Keratinocyte (primary cell): ENCODE results near the gene JAKMIP2. TPM values are rescaled to one million over a fixed set of nuclear protein-coding genes. Genes with fewer than 3 reads are reported as not detected.

Source experiments
- DNase-seq: peaks from one replicate; pipeline ENCODE4 v3.0.0-alpha.2; 2011; ENCODE audit warnings: low read depth, missing footprints, low spot score
- FAIRE-seq: peaks from 2 replicates; lab custom pipeline; 2011; peaks lifted over from hg19 to GRCh38; lab: Jason Lieb, UNC
- H2AFZ ChIP-seq: 2 replicates; pipeline ENCODE4 v1.6.0; 2012; ENCODE audit warnings: low read length, control low read depth, inconsistent platforms; ENCODE audit not compliant: control insufficient read depth
- H3K27ac ChIP-seq: 2 replicates; pipeline ENCODE4 v1.5.1; 2011; ENCODE audit warnings: low read length; ENCODE audit not compliant: control insufficient read depth, insufficient read depth
- H3K27me3 ChIP-seq: 3 replicates; pipeline ENCODE4 v1.6.0; 2011; ENCODE audit warnings: low read length; ENCODE audit not compliant: control insufficient read depth, insufficient read depth; ENCODE audit errors: extremely low read depth
- H3K36me3 ChIP-seq, 2 experiments: 2 replicates in 1 of 2; 3 replicates in 1 of 2; pipeline ENCODE4 v1.5.1; 2011; ENCODE audit warnings: low read length in 2 of 2, mild to moderate bottlenecking in 1 of 2; ENCODE audit not compliant: control insufficient read depth in 2 of 2, insufficient read depth in 2 of 2; ENCODE audit errors: extremely low read depth in 1 of 2
- H3K4me1 ChIP-seq: 3 replicates; pipeline ENCODE4 v1.5.1; 2011; ENCODE audit warnings: low read length; ENCODE audit not compliant: control insufficient read depth, insufficient read depth; ENCODE audit errors: extremely low read depth
- H3K4me2 ChIP-seq: 3 replicates; pipeline ENCODE4 v1.6.0; 2011; ENCODE audit warnings: low read depth, low read length; ENCODE audit not compliant: control insufficient read depth, insufficient read depth; ENCODE audit errors: extremely low read depth
- H3K4me3 ChIP-seq, 3 experiments: fragments of 200-600 bp in 1 of 3; sonication (generic) in 1 of 3; 2 replicates in 2 of 3; 3 replicates in 1 of 3; pipeline ENCODE4 v1.5.1; 2011 to 2016; ENCODE audit warnings: low read length in 3 of 3, mild to moderate bottlenecking in 3 of 3, control low read depth in 2 of 3, inconsistent platforms in 1 of 3, low read depth in 1 of 3, mixed read lengths in 1 of 3, mixed run types in 1 of 3, moderate library complexity in 1 of 3; ENCODE audit not compliant: control insufficient read depth in 2 of 3, insufficient read depth in 2 of 3; ENCODE audit errors: extremely low read depth in 1 of 3
- H3K79me2 ChIP-seq: 2 replicates; pipeline ENCODE4 v1.6.0; 2012; ENCODE audit warnings: low read length; ENCODE audit not compliant: control insufficient read depth, insufficient read depth
- H3K9ac ChIP-seq: 3 replicates; pipeline ENCODE4 v1.6.0; 2011; ENCODE audit warnings: low read length; ENCODE audit not compliant: control insufficient read depth, insufficient read depth; ENCODE audit errors: extremely low read depth
- H3K9me1 ChIP-seq: 3 replicates; pipeline ENCODE4 v1.6.0; 2011; ENCODE audit warnings: low read length; ENCODE audit not compliant: control insufficient read depth, insufficient read depth; ENCODE audit errors: extremely low read depth
- H3K9me3 ChIP-seq: 2 replicates; pipeline ENCODE4 v1.5.1; 2012; ENCODE audit warnings: low read depth, low read length; ENCODE audit not compliant: control insufficient read depth
- H4K20me1 ChIP-seq: 3 replicates; pipeline ENCODE4 v1.6.0; 2011; ENCODE audit warnings: low read length; ENCODE audit not compliant: control insufficient read depth, insufficient read depth; ENCODE audit errors: extremely low read depth
- EZH2 ChIP-seq: IDR thresholded peaks from one replicate; pipeline ENCODE4 v1.6.1; 2012; ENCODE audit warnings: inconsistent platforms, mild to moderate bottlenecking, low read length, moderate library complexity
- dilution Hi-C: fragments of 300-500 bp; cut with MboI; formaldehyde crosslinking; loops from one replicate; pipeline ENCODE4 v1.7.0; 2020; ENCODE audit warnings: low sequenced_read_pairs; ENCODE audit not compliant: extremely low pct_ligation_motif_present
- polyA plus RNA-seq, 5 experiments: library from polyadenylated mRNA; depleted of rRNA in 3 of 5; stranded (reverse) in 3 of 5; stranded (forward) in 1 of 5; unstranded in 1 of 5; fragments of >200 nt; gene quantifications; 1 replicate in 1 of 5; 2 replicates in 3 of 5; 3 replicates in 1 of 5; pipeline versions ENCODE4 v1.2.1 to v1.2.3, GENCODE V29; 2011 to 2012; ENCODE audit warnings: missing spikeins in 2 of 5, low read depth in 1 of 5, low replicate concordance in 1 of 5
- TF ChIP-seq, protein P1 (sequence below), 3 experiments: IDR thresholded peaks in 1 of 3; conservative IDR thresholded peaks in 1 of 3; optimal IDR thresholded peaks in 1 of 3; 2 replicates in 2 of 3; 3 replicates in 1 of 3; pipeline versions ENCODE3 to v1.5.1; 2011; ENCODE audit warnings: low read length in 3 of 3, mild to moderate bottlenecking in 3 of 3, moderate library complexity in 2 of 3, control low read depth in 1 of 3, inconsistent platforms in 1 of 3; ENCODE audit not compliant: insufficient read depth in 2 of 3; ENCODE audit errors: extremely low read depth in 1 of 3

JAKMIP2 gene
- polyA plus RNA-seq, 1 donor (not counting 4 experiments of a cell fraction or from before 2014, with no cell fraction given): not detected

DNA sequence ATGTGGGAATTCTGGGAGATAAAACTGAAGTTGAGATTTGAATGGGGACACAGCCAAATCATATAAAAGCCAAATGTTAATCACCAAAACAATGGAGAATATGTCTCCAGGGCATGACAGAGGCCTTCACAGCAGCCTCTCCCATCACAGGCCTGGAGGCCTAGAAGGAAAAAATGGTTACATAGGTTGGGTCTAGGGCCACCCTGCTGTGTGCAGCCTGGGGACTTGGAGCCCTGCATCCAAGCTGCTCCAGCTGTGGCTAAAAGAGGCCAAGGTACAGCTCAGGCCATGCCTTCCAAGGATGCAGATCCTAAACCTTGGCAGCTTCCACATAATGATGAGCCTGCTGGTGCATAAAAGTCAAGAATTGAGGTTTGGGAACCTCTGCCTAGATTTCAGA is 85.1 kb downstream of the JAKMIP2 start:
- H3K79me2 ChIP-seq: no peaks in the 10 kb centered on the region
- no peak for FAIRE-seq

DNA sequence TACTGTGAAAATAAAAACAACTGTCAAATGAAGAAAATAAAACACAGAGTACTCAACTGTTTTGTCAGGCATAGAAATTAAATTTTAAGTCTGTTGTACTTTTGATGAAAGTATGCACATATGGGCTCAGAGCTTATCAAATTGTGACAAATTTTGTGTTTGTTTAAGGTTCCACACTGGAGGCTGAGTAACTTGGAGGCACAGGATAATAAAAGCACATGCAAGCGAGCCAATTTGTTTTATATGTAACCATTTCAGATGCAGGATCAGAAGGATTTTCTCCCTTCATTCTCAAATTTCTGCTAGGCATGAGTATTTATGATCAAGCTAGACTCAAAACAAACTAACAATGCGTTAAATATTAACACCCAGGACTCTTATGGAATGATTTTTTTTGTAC is 87.8 kb downstream of the JAKMIP2 start:
- H4K20me1 ChIP-seq: no peaks in the 10 kb centered on the region
- no peaks in the 10 kb centered on the region for H3K9me3 ChIP-seq
- DNase-seq: no peak
- no peak overlapping the region for H3K27ac ChIP-seq
- H3K9ac ChIP-seq: no peak overlapping the region
- H2AFZ ChIP-seq: no peak overlapping the region
- H3K27me3 ChIP-seq: no peaks in the 10 kb centered on the region
- no peak for FAIRE-seq
- H3K4me1 ChIP-seq: no peaks in the 10 kb centered on the region
- dilution Hi-C loops: no loop called here
- H3K4me2 ChIP-seq: no peak overlapping the region
- H3K9me1 ChIP-seq: no peaks in the 10 kb centered on the region
- H3K4me3 ChIP-seq: no peak overlapping the region
- H3K79me2 ChIP-seq: no peaks in the 10 kb centered on the region
- H3K36me3 ChIP-seq: no peaks in the 10 kb centered on the region
- TF ChIP-seq EZH2: no peak
- TF ChIP-seq, protein P1, sequence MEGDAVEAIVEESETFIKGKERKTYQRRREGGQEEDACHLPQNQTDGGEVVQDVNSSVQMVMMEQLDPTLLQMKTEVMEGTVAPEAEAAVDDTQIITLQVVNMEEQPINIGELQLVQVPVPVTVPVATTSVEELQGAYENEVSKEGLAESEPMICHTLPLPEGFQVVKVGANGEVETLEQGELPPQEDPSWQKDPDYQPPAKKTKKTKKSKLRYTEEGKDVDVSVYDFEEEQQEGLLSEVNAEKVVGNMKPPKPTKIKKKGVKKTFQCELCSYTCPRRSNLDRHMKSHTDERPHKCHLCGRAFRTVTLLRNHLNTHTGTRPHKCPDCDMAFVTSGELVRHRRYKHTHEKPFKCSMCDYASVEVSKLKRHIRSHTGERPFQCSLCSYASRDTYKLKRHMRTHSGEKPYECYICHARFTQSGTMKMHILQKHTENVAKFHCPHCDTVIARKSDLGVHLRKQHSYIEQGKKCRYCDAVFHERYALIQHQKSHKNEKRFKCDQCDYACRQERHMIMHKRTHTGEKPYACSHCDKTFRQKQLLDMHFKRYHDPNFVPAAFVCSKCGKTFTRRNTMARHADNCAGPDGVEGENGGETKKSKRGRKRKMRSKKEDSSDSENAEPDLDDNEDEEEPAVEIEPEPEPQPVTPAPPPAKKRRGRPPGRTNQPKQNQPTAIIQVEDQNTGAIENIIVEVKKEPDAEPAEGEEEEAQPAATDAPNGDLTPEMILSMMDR (optimal IDR thresholded peaks at IDR 0.05 in 1 of 3, IDR thresholded peaks at IDR 0.05 in 1 of 3, conservative IDR thresholded peaks at IDR 0.05 in 1 of 3; ENCODE audit: extremely low read depth in 1 of 3, insufficient read depth in 2 of 3, low read length in 3 of 3): no peak

More for the DNA sequence above, 85.1 kb downstream of the JAKMIP2 start:
- no peak overlapping the region for H3K4me2 ChIP-seq
- dilution Hi-C loops: no loop called here
- no peak for TF ChIP-seq EZH2
- TF ChIP-seq, protein P1 (optimal IDR thresholded peaks at IDR 0.05 in 1 of 3, IDR thresholded peaks at IDR 0.05 in 1 of 3, conservative IDR thresholded peaks at IDR 0.05 in 1 of 3; ENCODE audit: extremely low read depth in 1 of 3, insufficient read depth in 2 of 3, low read length in 3 of 3): no peak
- no peaks in the 10 kb centered on the region for H3K36me3 ChIP-seq
- no peak overlapping the region for H2AFZ ChIP-seq
- no peak for DNase-seq
- H4K20me1 ChIP-seq: no peaks in the 10 kb centered on the region
- no peaks in the 10 kb centered on the region for H3K9me1 ChIP-seq
- H3K4me1 ChIP-seq: no peaks in the 10 kb centered on the region
- H3K9ac ChIP-seq: no peak overlapping the region
- H3K9me3 ChIP-seq: no peaks in the 10 kb centered on the region
- H3K27ac ChIP-seq: no peak overlapping the region
- no peaks in the 10 kb centered on the region for H3K27me3 ChIP-seq
- no peak overlapping the region for H3K4me3 ChIP-seq
